ENCODE results near the gene RPS27.

Gene RPS27

DNA sequence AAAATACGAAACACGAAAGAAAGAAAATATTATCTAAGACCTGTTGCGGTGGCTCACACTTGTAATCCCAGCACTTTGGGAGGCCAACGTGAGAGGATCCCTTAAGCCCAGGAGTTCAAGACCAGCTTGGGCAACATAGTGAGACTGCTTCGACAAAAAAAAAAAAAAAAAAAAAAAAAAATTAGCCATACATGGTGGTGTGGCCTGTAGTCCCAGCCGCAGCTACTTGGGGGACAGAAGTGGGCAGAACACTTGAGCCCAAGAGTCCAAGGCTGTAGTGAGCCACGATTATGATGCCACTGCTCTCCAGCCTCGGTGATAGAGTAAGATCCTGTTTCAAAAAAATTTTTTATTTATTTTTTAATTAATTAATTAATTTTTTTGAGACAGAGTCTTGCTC, 2.9 kb upstream of the RPS27 start:
- no peaks in the 10 kb centered on the region for H3K9me2 ChIP-seq (replicated peaks; ENCODE audit: insufficient read depth, low read length)
- H3K27ac ChIP-seq (ENCODE audit: low read length) = peak overlapping the region; percentile 77; the same call in 1 of the 2 replicates
- peak overlapping the region; percentile 90 for H2AFZ ChIP-seq (ENCODE audit: low read length)

DNA sequence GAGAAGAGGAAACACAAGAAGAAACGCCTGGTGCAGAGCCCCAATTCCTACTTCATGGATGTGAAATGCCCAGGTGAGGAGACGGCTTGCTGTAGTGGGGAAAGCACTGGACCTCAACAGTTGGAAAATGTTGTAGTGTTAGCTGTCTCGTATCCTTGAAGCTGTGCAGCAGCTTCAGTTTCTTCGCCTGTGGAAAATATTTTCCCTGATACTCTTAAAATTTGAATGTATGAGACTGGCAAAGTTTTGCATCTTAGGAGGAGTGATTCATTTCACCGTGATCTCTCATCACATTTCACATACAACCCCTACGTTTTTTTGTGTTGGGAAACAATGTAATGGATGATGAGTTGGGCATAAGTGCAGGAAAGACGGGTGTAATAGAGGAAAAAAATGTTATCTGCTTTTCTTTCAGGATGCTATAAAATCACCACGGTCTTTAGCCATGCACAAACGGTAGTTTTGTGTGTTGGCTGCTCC, 629 bp downstream of the RPS27 start:
- H3K27me3 ChIP-seq (replicated peaks; ENCODE audit: insufficient read depth, low read length) = no peaks in the 10 kb centered on the region
- no peak for TF ChIP-seq EZH2 (optimal IDR thresholded peaks at IDR 0.05; ENCODE audit: low read depth, low read length)
- no peak for TF ChIP-seq EZH2phosphoT487 (IDR thresholded peaks at IDR 0.05; ENCODE audit: low read length)
- TF ChIP-seq, protein P1, sequence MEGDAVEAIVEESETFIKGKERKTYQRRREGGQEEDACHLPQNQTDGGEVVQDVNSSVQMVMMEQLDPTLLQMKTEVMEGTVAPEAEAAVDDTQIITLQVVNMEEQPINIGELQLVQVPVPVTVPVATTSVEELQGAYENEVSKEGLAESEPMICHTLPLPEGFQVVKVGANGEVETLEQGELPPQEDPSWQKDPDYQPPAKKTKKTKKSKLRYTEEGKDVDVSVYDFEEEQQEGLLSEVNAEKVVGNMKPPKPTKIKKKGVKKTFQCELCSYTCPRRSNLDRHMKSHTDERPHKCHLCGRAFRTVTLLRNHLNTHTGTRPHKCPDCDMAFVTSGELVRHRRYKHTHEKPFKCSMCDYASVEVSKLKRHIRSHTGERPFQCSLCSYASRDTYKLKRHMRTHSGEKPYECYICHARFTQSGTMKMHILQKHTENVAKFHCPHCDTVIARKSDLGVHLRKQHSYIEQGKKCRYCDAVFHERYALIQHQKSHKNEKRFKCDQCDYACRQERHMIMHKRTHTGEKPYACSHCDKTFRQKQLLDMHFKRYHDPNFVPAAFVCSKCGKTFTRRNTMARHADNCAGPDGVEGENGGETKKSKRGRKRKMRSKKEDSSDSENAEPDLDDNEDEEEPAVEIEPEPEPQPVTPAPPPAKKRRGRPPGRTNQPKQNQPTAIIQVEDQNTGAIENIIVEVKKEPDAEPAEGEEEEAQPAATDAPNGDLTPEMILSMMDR (IDR thresholded peaks at IDR 0.05; ENCODE audit: low read length) = no peak
- peaks cover 21% of the 10 kb centered on the region for H3K79me2 ChIP-seq (ENCODE audit: low read length)
- H3F3A ChIP-seq (ENCODE audit: insufficient read depth, low read length) = peaks cover 55% of the 10 kb centered on the region
- H3K9ac ChIP-seq (ENCODE audit: low read length) = peak overlapping the region; percentile 92
- 0 out of 2 replicates have a peak overlapping the region, but pooled peaks have one; percentile 29 for H2AFZ ChIP-seq (ENCODE audit: low read length)
- H3K27ac ChIP-seq (ENCODE audit: low read length) = peak overlapping the region; percentile 63; the same call in 1 of the 2 replicates
- H4K20me1 ChIP-seq (ENCODE audit: insufficient read depth, low read length) = no peaks in the 10 kb centered on the region
- no peaks in the 10 kb centered on the region for H3K9me2 ChIP-seq (replicated peaks; ENCODE audit: insufficient read depth, low read length)
- H3K9me3 ChIP-seq (replicated peaks; ENCODE audit: insufficient read depth, low read length) = no peaks in the 10 kb centered on the region
- H3K4me3 ChIP-seq (ENCODE audit: low read length) = peak overlapping the region; percentile 89
- no peak for DNase-seq
- peak overlapping the region; percentile 60 for H3K4me2 ChIP-seq (ENCODE audit: low read depth, low read length)
- peaks cover 15% of the 10 kb centered on the region for H3K4me1 ChIP-seq (ENCODE audit: low read length)
- peaks cover 17% of the 10 kb centered on the region for H3K36me3 ChIP-seq (replicated peaks; ENCODE audit: insufficient read depth, low read length)

More for the DNA sequence above, 2.9 kb upstream of the RPS27 start:
- Histone ChIP-seq H3K27me3 (replicated peaks; ENCODE audit: insufficient read depth, low read length) (peaks cover 5% of the 10 kb centered on the region; the same call in 1 of the 2 replicates), H3F3A (ENCODE audit: insufficient read depth, low read length) (peaks cover 26% of the 10 kb centered on the region), H4K20me1 (ENCODE audit: insufficient read depth, low read length) (no peaks in the 10 kb centered on the region), H3K36me3 (replicated peaks; ENCODE audit: insufficient read depth, low read length) (peaks cover 13% of the 10 kb centered on the region), H3K4me1 (ENCODE audit: low read length) (peaks cover 13% of the 10 kb centered on the region), H3K9me3 (replicated peaks; ENCODE audit: insufficient read depth, low read length) (no peaks in the 10 kb centered on the region), H3K79me2 (ENCODE audit: low read length) (peaks cover 20% of the 10 kb centered on the region), H3K9ac (ENCODE audit: low read length) (peak overlapping the region; percentile 35; the same call in 1 of the 2 replicates), H3K4me3 (ENCODE audit: low read length) (peak overlapping the region; percentile 48), H3K4me2 (ENCODE audit: low read depth, low read length) (peak overlapping the region; percentile 85; the same call in 1 of the 2 replicates)
- no peak for TF ChIP-seq EZH2 (optimal IDR thresholded peaks at IDR 0.05; ENCODE audit: low read depth, low read length)
- DNase-seq = no peak

DNA sequence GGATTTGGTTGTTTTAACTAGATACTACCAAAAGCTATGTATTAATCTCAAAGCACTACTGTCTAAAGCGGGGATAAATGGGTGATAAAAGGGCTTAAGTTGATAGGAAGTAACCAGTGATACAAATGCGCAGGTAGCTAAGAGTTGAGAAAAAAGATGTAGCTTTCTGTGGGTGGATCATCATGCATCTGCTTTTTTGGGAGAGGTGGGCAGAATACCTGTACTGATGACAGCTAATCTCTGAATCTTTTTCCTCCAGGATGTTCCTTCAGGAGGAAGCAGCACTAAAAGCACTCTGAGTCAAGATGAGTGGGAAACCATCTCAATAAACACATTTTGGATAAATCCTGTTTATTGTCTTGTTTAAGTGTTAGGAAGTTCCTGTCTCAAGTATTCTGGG, 1.2 kb downstream of the RPS27 start:
- H4K20me1 ChIP-seq (ENCODE audit: insufficient read depth, low read length) = no peaks in the 10 kb centered on the region
- H3F3A ChIP-seq (ENCODE audit: insufficient read depth, low read length) = peaks cover 54% of the 10 kb centered on the region
- TF ChIP-seq, protein P1 (IDR thresholded peaks at IDR 0.05; ENCODE audit: low read length) = no peak
- TF ChIP-seq EZH2 (optimal IDR thresholded peaks at IDR 0.05; ENCODE audit: low read depth, low read length) (no peak), EZH2phosphoT487 (IDR thresholded peaks at IDR 0.05; ENCODE audit: low read length) (no peak)
- H3K4me1 ChIP-seq (ENCODE audit: low read length) = peaks cover 15% of the 10 kb centered on the region
- peaks cover 17% of the 10 kb centered on the region for H3K36me3 ChIP-seq (replicated peaks; ENCODE audit: insufficient read depth, low read length)
- H3K9me3 ChIP-seq (replicated peaks; ENCODE audit: insufficient read depth, low read length) = no peaks in the 10 kb centered on the region
- H3K4me2 ChIP-seq (ENCODE audit: low read depth, low read length) = peak overlapping the region; percentile 60
- DNase-seq = no peak
- peak overlapping the region; percentile 92; the same call in 1 of the 2 replicates for H3K9ac ChIP-seq (ENCODE audit: low read length)
- H3K27ac ChIP-seq (ENCODE audit: low read length) = peak overlapping the region; percentile 63; the same call in 1 of the 2 replicates
- H2AFZ ChIP-seq (ENCODE audit: low read length) = no peak overlapping the region
- peak overlapping the region; percentile 89 for H3K4me3 ChIP-seq (ENCODE audit: low read length)
- H3K79me2 ChIP-seq (ENCODE audit: low read length) = peaks cover 21% of the 10 kb centered on the region
- no peaks in the 10 kb centered on the region for H3K9me2 ChIP-seq (replicated peaks; ENCODE audit: insufficient read depth, low read length)
- H3K27me3 ChIP-seq (replicated peaks; ENCODE audit: insufficient read depth, low read length) = no peaks in the 10 kb centered on the region

DNA sequence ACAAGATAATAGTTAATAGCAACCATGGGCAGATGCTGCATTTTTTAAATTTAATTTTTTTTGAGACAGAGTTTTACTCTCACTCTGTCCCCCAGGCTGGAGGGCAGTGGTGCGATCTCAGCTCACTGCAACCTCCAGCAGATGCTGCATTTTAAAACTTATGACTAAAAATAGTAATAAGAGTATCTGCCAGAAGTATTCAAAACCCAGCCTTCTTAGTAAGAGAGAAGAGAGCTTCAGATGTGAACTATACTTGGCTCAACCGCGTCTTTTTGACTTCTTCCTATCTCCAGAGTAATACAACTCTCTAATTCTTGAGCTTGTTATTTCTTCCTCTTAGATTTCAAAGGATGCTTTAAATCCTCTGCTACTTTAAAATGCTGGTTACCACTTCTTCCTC, 4.6 kb downstream of the RPS27 start:
- no peaks in the 10 kb centered on the region for H4K20me1 ChIP-seq (ENCODE audit: insufficient read depth, low read length)
- H3F3A ChIP-seq (ENCODE audit: insufficient read depth, low read length) = peaks cover 46% of the 10 kb centered on the region
- H3K4me3 ChIP-seq (ENCODE audit: low read length) = no peak overlapping the region
- H3K27ac ChIP-seq (ENCODE audit: low read length) = no peak overlapping the region
- peaks cover 17% of the 10 kb centered on the region for H3K36me3 ChIP-seq (replicated peaks; ENCODE audit: insufficient read depth, low read length)
- TF ChIP-seq EZH2phosphoT487 (IDR thresholded peaks at IDR 0.05; ENCODE audit: low read length) = no peak
- no peak for TF ChIP-seq EZH2 (optimal IDR thresholded peaks at IDR 0.05; ENCODE audit: low read depth, low read length)
- TF ChIP-seq, protein P1 (IDR thresholded peaks at IDR 0.05; ENCODE audit: low read length) = no peak
- H3K9me3 ChIP-seq (replicated peaks; ENCODE audit: insufficient read depth, low read length) = no peaks in the 10 kb centered on the region
- H3K79me2 ChIP-seq (ENCODE audit: low read length) = peaks cover 21% of the 10 kb centered on the region
- no peak overlapping the region for H3K9ac ChIP-seq (ENCODE audit: low read length)
- no peaks in the 10 kb centered on the region for H3K9me2 ChIP-seq (replicated peaks; ENCODE audit: insufficient read depth, low read length)
- no peaks in the 10 kb centered on the region for H3K27me3 ChIP-seq (replicated peaks; ENCODE audit: insufficient read depth, low read length)
- DNase-seq = no peak
- H3K4me2 ChIP-seq (ENCODE audit: low read depth, low read length) = no peak overlapping the region
- peaks cover 12% of the 10 kb centered on the region for H3K4me1 ChIP-seq (ENCODE audit: low read length)
- H2AFZ ChIP-seq (ENCODE audit: low read length) = no peak overlapping the region

Data from MM.1S (cell line).